Measurements from ENCODE around the gene ADK. TPM values are rescaled to one million over a fixed set of nuclear protein-coding genes. Genes with fewer than 3 reads are reported as not detected.

Gene ADK
- total RNA-seq, 2 experiments from 2014 or later: 26.4 to 31.1 TPM

GRCh38 chr10:74320717-74321116 lies 169.7 kb downstream of the ADK start:
- no peak for DNase-seq (ENCODE audit: low spot score)
- Histone ChIP-seq H3K27ac (ENCODE audit: low read depth, low read length, poor library complexity, severe bottlenecking) (no peak overlapping the region), H3K79me2 (ENCODE audit: insufficient read depth, low read depth, low read length) (no peaks in the 10 kb centered on the region), H3K9me2 (ENCODE audit: insufficient read depth, low read length) (no peaks in the 10 kb centered on the region), H2AFZ (ENCODE audit: low read length) (no peak overlapping the region), H3K4me1 (ENCODE audit: insufficient read depth, low read length, poor library complexity, severe bottlenecking) (no peaks in the 10 kb centered on the region), H4K20me1 (ENCODE audit: insufficient read depth, low read length) (no peaks in the 10 kb centered on the region), H3K4me3 (ENCODE audit: low read depth, low read length, poor library complexity, severe bottlenecking) (no peak overlapping the region), H3K4me2 (ENCODE audit: low read length) (no peak overlapping the region), H3K9me3 (ENCODE audit: low read length) (peaks cover 6% of the 10 kb centered on the region; the same call in 1 of the 2 replicates), H3K36me3 (ENCODE audit: insufficient read depth, low read length) (peaks cover 4% of the 10 kb centered on the region; the same call in 1 of the 2 replicates)
- BruUV-seq (replicated peaks): no TSS peak
- intact Hi-C loops (cut with micrococcal nuclease; ENCODE audit: unreplicated experiment): no loop called here
- CTCF ChIA-PET (ENCODE audit: unreplicated experiment): no interaction called here
- POLR2A ChIA-PET: no interaction called here
- TF ChIP-seq EZH2phosphoT487 (IDR thresholded peaks at IDR 0.05; ENCODE audit: borderline replicate concordance, low read depth, low read length) (no peak), CTCF (conservative IDR thresholded peaks at IDR 0.05; ENCODE audit: low read length) (no peak)

- H3K4me2 ChIP-seq (ENCODE audit: low read length): no peak overlapping the region
- H3K9me3 ChIP-seq (ENCODE audit: low read length): peaks cover 6% of the 10 kb centered on the region; the same call in 1 of the 2 replicates
- H3K27ac ChIP-seq (ENCODE audit: low read depth, low read length, poor library complexity, severe bottlenecking): no peak overlapping the region
- DNase-seq (ENCODE audit: low spot score): no peak
- CTCF ChIA-PET (ENCODE audit: unreplicated experiment): no interaction called here
- no peak for TF ChIP-seq EZH2phosphoT487 (IDR thresholded peaks at IDR 0.05; ENCODE audit: borderline replicate concordance, low read depth, low read length)
- no peak for TF ChIP-seq CTCF (conservative IDR thresholded peaks at IDR 0.05; ENCODE audit: low read length)
- peaks cover 4% of the 10 kb centered on the region; the same call in 1 of the 2 replicates for H3K36me3 ChIP-seq (ENCODE audit: insufficient read depth, low read length)
- no peaks in the 10 kb centered on the region for H3K4me1 ChIP-seq (ENCODE audit: insufficient read depth, low read length, poor library complexity, severe bottlenecking)
- intact Hi-C loops (cut with micrococcal nuclease; ENCODE audit: unreplicated experiment): no loop called here
- no peaks in the 10 kb centered on the region for H4K20me1 ChIP-seq (ENCODE audit: insufficient read depth, low read length)
- H2AFZ ChIP-seq (ENCODE audit: low read length): no peak overlapping the region
- no TSS peak for BruUV-seq (replicated peaks)
- H3K9me2 ChIP-seq (ENCODE audit: insufficient read depth, low read length): no peaks in the 10 kb centered on the region
- no peak overlapping the region for H3K4me3 ChIP-seq (ENCODE audit: low read depth, low read length, poor library complexity, severe bottlenecking)
- H3K79me2 ChIP-seq (ENCODE audit: insufficient read depth, low read depth, low read length): no peaks in the 10 kb centered on the region
- POLR2A ChIA-PET: interaction anchor here (0.6 to 0.8 kb wide), 4 partner anchors 7 to 237 kb away, joined by 3 to 4 read pairs (median 3); no protein-coding TSS in a partner anchor
Measured at GRCh38 chr10:74322141-74322540, 171.1 kb downstream of the ADK start.

GRCh38 chr10:74322565-74322964 lies 171.5 kb downstream of the ADK start:
- Histone ChIP-seq H3K79me2 (ENCODE audit: insufficient read depth, low read depth, low read length) (no peaks in the 10 kb centered on the region), H3K36me3 (ENCODE audit: insufficient read depth, low read length) (peaks cover 4% of the 10 kb centered on the region; the same call in 1 of the 2 replicates), H3K4me2 (ENCODE audit: low read length) (no peak overlapping the region), H3K27ac (ENCODE audit: low read depth, low read length, poor library complexity, severe bottlenecking) (no peak overlapping the region), H3K4me3 (ENCODE audit: low read depth, low read length, poor library complexity, severe bottlenecking) (no peak overlapping the region), H4K20me1 (ENCODE audit: insufficient read depth, low read length) (no peaks in the 10 kb centered on the region), H3K9me2 (ENCODE audit: insufficient read depth, low read length) (no peaks in the 10 kb centered on the region), H3K9me3 (ENCODE audit: low read length) (peaks cover 6% of the 10 kb centered on the region; the same call in 1 of the 2 replicates), H3K4me1 (ENCODE audit: insufficient read depth, low read length, poor library complexity, severe bottlenecking) (no peaks in the 10 kb centered on the region), H2AFZ (ENCODE audit: low read length) (no peak overlapping the region)
- ChIA-PET POLR2A (interaction anchor here (0.6 to 0.7 kb wide), 3 partner anchors 147 to 1184 kb away, joined by 3 to 4 read pairs (median 4); no protein-coding TSS in a partner anchor), CTCF (ENCODE audit: unreplicated experiment) (no interaction called here)
- intact Hi-C loops (cut with micrococcal nuclease; ENCODE audit: unreplicated experiment): no loop called here
- DNase-seq (ENCODE audit: low spot score): no peak
- BruUV-seq (replicated peaks): no TSS peak
- TF ChIP-seq CTCF (conservative IDR thresholded peaks at IDR 0.05; ENCODE audit: low read length): no peak
- TF ChIP-seq EZH2phosphoT487 (IDR thresholded peaks at IDR 0.05; ENCODE audit: borderline replicate concordance, low read depth, low read length): no peak

All from OCI-LY7 (cell line).